Osteocyte (in vitro differentiated cells): Measurements from ENCODE around the gene HNRNPAB. TPM values are rescaled to one million over a fixed set of nuclear protein-coding genes. Genes with fewer than 3 reads are reported as not detected.

Source experiments
- DNase-seq: peaks from one replicate; pipeline ENCODE4 v3.0.0; 2021; ENCODE audit warnings: mixed read lengths; ENCODE audit not compliant: unreplicated experiment; ENCODE audit errors: extremely low spot score
- H3K27ac Mint-ChIP-seq: one replicate; pipeline ENCODE4 v1.8.0; 2021; ENCODE audit warnings: mild to moderate bottlenecking, mixed read lengths; ENCODE audit not compliant: unreplicated experiment
- H3K27me3 Mint-ChIP-seq: one replicate; pipeline ENCODE4 v1.8.0; 2021; ENCODE audit warnings: mixed read lengths; ENCODE audit not compliant: unreplicated experiment
- H3K36me3 Mint-ChIP-seq: one replicate; pipeline ENCODE4 v1.8.0; 2021; ENCODE audit warnings: mixed read lengths; ENCODE audit not compliant: unreplicated experiment
- H3K4me1 Mint-ChIP-seq: one replicate; pipeline ENCODE4 v1.8.0; 2021; ENCODE audit warnings: mixed read lengths; ENCODE audit not compliant: unreplicated experiment
- H3K4me3 Mint-ChIP-seq: one replicate; pipeline ENCODE4 v1.8.0; 2021; ENCODE audit warnings: mild to moderate bottlenecking, moderate library complexity, mixed read lengths; ENCODE audit not compliant: unreplicated experiment
- H3K9me3 Mint-ChIP-seq: one replicate; pipeline ENCODE4 v1.8.0; 2021; ENCODE audit warnings: mixed read lengths; ENCODE audit not compliant: unreplicated experiment
- CTCF ChIP-seq: fragments of 200-600 bp; sonication (generic); IDR thresholded peaks from 2 replicates; pipeline ENCODE4 v1.5.0; 2021; ENCODE audit warnings: antibody characterized with exemption, mild to moderate bottlenecking, moderate library complexity
- total RNA-seq: library from RNA; stranded (reverse); gene quantifications from 2 replicates; pipeline ENCODE4 v1.2.1, GENCODE V29; 2021

Gene HNRNPAB
- total RNA-seq, 1 donor from 2014 or later = 131 TPM

GRCh38 chr5:178223828-178224335 is 19.5 kb downstream of the HNRNPAB start:
- TF ChIP-seq CTCF = no peak
- peak overlapping the region; percentile 60 for H3K27ac Mint-ChIP-seq
- peaks cover 9% of the 10 kb centered on the region for H3K9me3 Mint-ChIP-seq
- no peak for DNase-seq
- H3K36me3 Mint-ChIP-seq = peaks cover 30% of the 10 kb centered on the region
- no peak overlapping the region for H3K4me3 Mint-ChIP-seq
- H3K4me1 Mint-ChIP-seq = peaks cover 2% of the 10 kb centered on the region
- H3K27me3 Mint-ChIP-seq = no peaks in the 10 kb centered on the region

GRCh38 chr5:178224403-178224802 is 20.1 kb downstream of the HNRNPAB start:
- Mint-ChIP-seq H3K36me3 (peaks cover 33% of the 10 kb centered on the region), H3K9me3 (peaks cover 9% of the 10 kb centered on the region), H3K4me1 (peaks cover 3% of the 10 kb centered on the region), H3K27ac (no peak overlapping the region), H3K27me3 (no peaks in the 10 kb centered on the region), H3K4me3 (no peak overlapping the region)
- no peak for TF ChIP-seq CTCF
- no peak for DNase-seq

GRCh38 chr5:178225174-178225573 is 20.8 kb downstream of the HNRNPAB start:
- H3K27me3 Mint-ChIP-seq = no peaks in the 10 kb centered on the region
- no peak for TF ChIP-seq CTCF
- DNase-seq = no peak
- H3K4me3 Mint-ChIP-seq = no peak overlapping the region
- peaks cover 7% of the 10 kb centered on the region for H3K4me1 Mint-ChIP-seq
- peaks cover 39% of the 10 kb centered on the region for H3K36me3 Mint-ChIP-seq
- peaks cover 9% of the 10 kb centered on the region for H3K9me3 Mint-ChIP-seq
- no peak overlapping the region for H3K27ac Mint-ChIP-seq

- no peak overlapping the region for H3K4me3 Mint-ChIP-seq
- peak overlapping the region; percentile 17 for H3K27ac Mint-ChIP-seq
- no peak for DNase-seq
These were observed 22.9 kb downstream of the HNRNPAB start for GRCh38 chr5:178227138-178227659.

GRCh38 chr5:178227929-178228328 is 23.6 kb downstream of the HNRNPAB start:
- TF ChIP-seq CTCF = no peak
- Mint-ChIP-seq H3K36me3 (peaks cover 43% of the 10 kb centered on the region), H3K9me3 (peaks cover 9% of the 10 kb centered on the region), H3K4me3 (no peak overlapping the region), H3K27me3 (no peaks in the 10 kb centered on the region), H3K27ac (no peak overlapping the region), H3K4me1 (peaks cover 22% of the 10 kb centered on the region)
- no peak for DNase-seq

More at GRCh38 chr5:178227138-178227659, 22.9 kb downstream of the HNRNPAB start:
- peaks cover 9% of the 10 kb centered on the region for H3K9me3 Mint-ChIP-seq
- no peaks in the 10 kb centered on the region for H3K27me3 Mint-ChIP-seq
- TF ChIP-seq CTCF = no peak
- H3K4me1 Mint-ChIP-seq = peaks cover 22% of the 10 kb centered on the region
- H3K36me3 Mint-ChIP-seq = peaks cover 43% of the 10 kb centered on the region
